Skeletal muscle tissue (tissue), 4 donors: ENCODE measurements around the gene CRKL. TPM values are rescaled to one million over a fixed set of nuclear protein-coding genes. Genes with fewer than 3 reads are reported as not detected.

Source experiments
- H3K27ac ChIP-seq: one replicate; pipeline ENCODE4 v1.7.0; 2013; ENCODE audit warnings: mild to moderate bottlenecking, low read depth, low read length, inconsistent platforms
- H3K27me3 ChIP-seq, 3 donors: one replicate each; pipeline ENCODE4 v1.7.0; 2013; ENCODE audit warnings: low read length in 3 of 3; ENCODE audit not compliant: control insufficient read depth in 3 of 3, insufficient read depth in 3 of 3
- H3K36me3 ChIP-seq, 3 donors: one replicate each; pipeline ENCODE4 v1.7.0; 2013; ENCODE audit warnings: low read length in 3 of 3; ENCODE audit not compliant: control insufficient read depth in 3 of 3, insufficient read depth in 3 of 3
- H3K4me1 ChIP-seq, 3 donors: one replicate each; pipeline ENCODE4 v1.7.0; 2013; ENCODE audit warnings: low read length in 3 of 3, mild to moderate bottlenecking in 3 of 3; ENCODE audit not compliant: control insufficient read depth in 3 of 3, insufficient read depth in 3 of 3
- H3K4me3 ChIP-seq, 3 donors: one replicate each; pipeline ENCODE4 v1.7.0; 2013; ENCODE audit warnings: low read length in 3 of 3
- H3K9ac ChIP-seq, 3 donors: one replicate each; pipeline ENCODE4 v1.7.0; 2013; ENCODE audit warnings: low read length in 3 of 3, mild to moderate bottlenecking in 3 of 3, moderate library complexity in 2 of 3, low read depth in 1 of 3
- H3K9me3 ChIP-seq, 3 donors: one replicate each; pipeline ENCODE4 v1.7.0; 2013; ENCODE audit warnings: low read length in 3 of 3; ENCODE audit not compliant: control insufficient read depth in 3 of 3
- total RNA-seq: library from RNA; depleted of rRNA; stranded (reverse); fragments of >200 nt; gene quantifications from one replicate; pipeline ENCODE4 v1.2.3, GENCODE V29; 2014
- donor health status: Osteomylitis.

The CRKL gene
- total RNA-seq, 1 donor from 2014 or later = 45.9 TPM

DNA sequence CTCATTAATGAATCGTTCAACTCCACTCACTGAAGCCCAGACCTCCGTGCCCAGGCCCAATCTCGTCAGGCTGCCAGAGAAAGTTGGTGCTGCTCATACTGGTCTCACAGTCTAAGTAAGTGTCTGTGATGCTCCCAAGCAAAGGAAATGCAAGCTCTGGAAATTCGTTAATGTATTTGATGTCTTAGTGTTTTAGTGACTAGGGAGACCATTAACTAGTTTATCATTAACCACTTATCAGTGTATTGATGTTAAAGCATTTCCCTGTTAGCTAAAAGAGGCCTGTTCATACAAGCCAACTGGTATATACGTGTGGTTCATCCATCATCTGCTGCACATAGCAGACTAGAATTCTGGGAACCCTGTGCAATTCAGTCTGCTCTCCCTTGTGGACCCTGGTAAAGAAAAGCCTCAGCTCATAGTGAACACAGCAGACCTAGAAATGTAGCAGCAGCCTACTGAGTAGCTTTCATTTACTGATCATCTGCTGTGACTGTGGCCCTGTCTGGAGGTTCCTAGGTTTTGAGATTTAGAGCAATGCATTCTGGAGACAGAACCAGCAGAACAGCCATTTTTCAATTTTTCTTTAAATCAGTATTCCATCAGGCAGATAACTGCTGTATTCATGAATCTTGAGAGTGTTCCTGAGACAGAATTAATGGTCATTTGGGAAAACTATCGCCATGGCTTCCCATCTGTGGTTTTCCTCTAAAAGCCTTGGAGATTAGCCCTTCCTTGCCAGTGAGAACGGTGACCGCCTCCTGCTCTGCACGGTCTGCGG lies 34.1 kb downstream of the CRKL start:
- H3K27ac ChIP-seq = no peak overlapping the region
- no peak overlapping the region for H3K9ac ChIP-seq
- H3K9me3 ChIP-seq = no peaks in the 10 kb centered on the region
- peaks cover 2 to 27% (median 20%) of the 10 kb centered on the region in 3 donors for H3K4me1 ChIP-seq
- H3K36me3 ChIP-seq = peaks cover 21 to 35% (median 23%) of the 10 kb centered on the region in 3 donors
- no peaks in the 10 kb centered on the region for H3K27me3 ChIP-seq
- no peak overlapping the region for H3K4me3 ChIP-seq

DNA sequence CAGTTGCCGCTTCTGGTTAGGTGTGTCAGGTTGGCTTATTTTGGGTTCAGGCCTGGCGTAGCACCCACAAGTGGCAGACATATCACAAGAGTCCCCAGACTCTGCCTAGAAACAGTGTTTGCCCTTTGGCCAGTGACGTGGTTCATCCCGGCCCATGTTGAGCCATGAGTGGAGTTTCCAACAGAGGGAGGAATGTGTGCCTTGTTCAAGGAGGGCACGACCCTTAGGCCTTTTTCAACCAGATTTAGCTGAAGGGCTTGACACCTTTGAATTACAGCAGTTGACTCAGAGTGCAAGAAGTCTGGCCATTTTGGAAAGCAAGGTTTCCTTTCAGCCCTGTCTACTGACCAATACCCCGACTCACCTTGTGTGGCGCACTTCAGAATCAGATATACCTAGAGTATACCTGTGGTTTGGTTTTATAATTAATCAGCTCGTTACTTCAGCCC lies 34.7 kb downstream of the CRKL start:
- H3K9ac ChIP-seq = no peak overlapping the region
- no peak overlapping the region for H3K4me3 ChIP-seq
- no peak overlapping the region for H3K27ac ChIP-seq
- H3K9me3 ChIP-seq = no peaks in the 10 kb centered on the region
- H3K4me1 ChIP-seq = peaks cover 9 to 27% (median 22%) of the 10 kb centered on the region in 3 donors
- H3K36me3 ChIP-seq = peaks cover 18 to 35% (median 23%) of the 10 kb centered on the region in 3 donors
- H3K27me3 ChIP-seq = no peaks in the 10 kb centered on the region

DNA sequence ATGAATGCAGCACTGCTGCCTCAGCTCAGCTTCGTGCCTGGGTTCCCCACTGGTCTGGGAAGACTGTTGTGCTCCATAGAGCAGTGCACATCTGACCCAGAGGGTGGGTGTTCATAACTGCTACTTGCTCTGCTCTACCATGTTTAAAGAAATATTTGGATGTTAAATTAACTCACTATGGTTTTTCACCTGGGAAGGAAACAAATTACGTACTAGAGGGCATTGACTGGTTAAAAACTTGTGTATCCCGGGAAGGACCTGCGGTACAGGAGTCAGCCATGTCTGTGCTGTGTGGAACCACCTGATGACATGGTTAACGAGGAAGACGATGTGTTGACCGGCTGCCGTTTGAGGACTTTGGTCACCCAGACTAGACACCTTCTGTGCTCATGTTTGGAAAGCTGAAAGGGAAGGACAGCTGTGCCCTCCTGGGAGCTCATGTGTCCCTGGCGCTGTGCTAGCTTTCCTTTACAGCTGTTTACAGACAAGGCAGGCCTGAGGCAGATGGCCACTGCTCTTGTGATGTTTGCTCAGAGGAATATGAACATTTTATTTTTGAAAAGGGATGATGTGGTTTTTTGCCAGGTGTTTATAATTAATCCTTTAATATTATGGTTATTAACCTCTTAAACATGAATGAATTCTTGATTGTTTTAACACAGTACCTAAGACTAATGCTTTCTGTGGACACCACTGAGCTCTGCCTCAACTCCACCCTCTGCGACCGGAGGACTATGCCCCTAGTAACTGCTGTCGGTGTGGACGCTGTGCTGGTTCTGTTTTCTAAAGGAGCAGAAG lies 35.5 kb downstream of the CRKL start:
- peaks cover 18 to 35% (median 23%) of the 10 kb centered on the region in 3 donors for H3K36me3 ChIP-seq
- peaks cover 0 to 3% (median 0%) of the 10 kb centered on the region in 3 donors for H3K27me3 ChIP-seq
- peaks cover 15 to 33% (median 25%) of the 10 kb centered on the region in 3 donors for H3K4me1 ChIP-seq
- peak overlapping the region in 1 of 3 donors; percentile 17 for H3K9ac ChIP-seq
- H3K9me3 ChIP-seq = no peaks in the 10 kb centered on the region
- peak overlapping the region; percentile 22 for H3K27ac ChIP-seq
- H3K4me3 ChIP-seq = no peak overlapping the region

DNA sequence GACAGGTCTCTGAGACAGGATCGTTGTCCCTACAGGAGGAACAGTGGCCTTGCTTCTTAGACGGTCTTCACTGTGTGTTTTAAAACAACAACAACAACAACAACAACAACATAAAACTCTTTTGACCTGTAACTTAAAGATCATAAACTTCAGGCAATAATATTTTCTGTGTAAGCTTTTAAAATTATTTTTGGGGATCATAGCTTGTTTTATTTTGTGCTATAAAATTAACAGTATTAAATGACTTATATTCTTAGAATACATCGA lies 36.1 kb downstream of the CRKL start:
- no peaks in the 10 kb centered on the region for H3K9me3 ChIP-seq
- H3K9ac ChIP-seq = peak overlapping the region in 1 of 3 donors; percentile 17
- peak overlapping the region; percentile 10 for H3K27ac ChIP-seq
- H3K4me1 ChIP-seq = peaks cover 19 to 38% (median 28%) of the 10 kb centered on the region in 3 donors
- H3K36me3 ChIP-seq = peaks cover 18 to 35% (median 23%) of the 10 kb centered on the region in 3 donors
- peaks cover 0 to 3% (median 0%) of the 10 kb centered on the region in 3 donors for H3K27me3 ChIP-seq
- H3K4me3 ChIP-seq = no peak overlapping the region

DNA sequence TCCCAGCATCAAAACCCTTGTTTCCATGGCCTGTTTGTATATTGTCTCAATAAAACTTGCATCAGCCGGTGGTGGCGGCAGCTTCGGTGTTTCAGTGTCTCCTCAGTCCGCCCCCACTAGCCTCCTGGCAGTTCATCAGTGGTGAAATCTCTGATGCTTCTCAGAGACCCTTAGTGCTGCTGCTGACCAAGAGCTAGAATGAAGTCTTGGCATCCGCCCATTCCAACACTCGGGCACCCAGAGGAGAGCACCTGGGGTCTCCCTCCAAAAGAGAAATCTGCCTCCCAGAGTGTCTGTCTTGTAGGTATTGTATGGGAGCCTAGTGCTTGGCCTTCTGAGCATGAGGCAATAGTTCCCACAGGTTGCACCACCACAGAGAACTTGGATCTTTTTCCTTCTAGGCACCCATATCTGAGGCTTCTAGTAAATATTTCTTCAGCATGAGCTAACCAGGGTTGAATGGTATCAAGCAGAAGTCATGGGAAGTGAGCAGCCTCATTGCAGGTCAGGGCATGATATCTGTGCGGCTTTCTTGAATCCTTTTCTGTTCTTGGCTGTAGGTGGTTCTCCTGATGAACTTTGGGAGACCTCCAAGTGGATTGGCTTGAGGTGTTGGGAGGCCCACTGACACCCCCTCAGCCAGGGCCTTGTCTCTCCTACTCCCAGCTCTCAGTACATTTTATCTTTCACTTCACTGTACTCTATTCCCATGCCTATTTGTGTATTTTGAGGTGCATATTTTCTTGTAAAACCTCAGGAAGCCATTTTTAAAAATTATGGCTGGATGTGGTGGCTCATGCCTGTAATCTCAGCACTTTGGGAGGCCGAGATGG lies 36.7 kb downstream of the CRKL start:
- Histone ChIP-seq H3K9ac (peak overlapping the region in 1 of 3 donors; percentile 43), H3K4me3 (no peak overlapping the region), H3K4me1 (peaks cover 17 to 38% (median 26%) of the 10 kb centered on the region in 3 donors), H3K27me3 (peaks cover 0 to 3% (median 0%) of the 10 kb centered on the region in 3 donors), H3K36me3 (peaks cover 18 to 35% (median 23%) of the 10 kb centered on the region in 3 donors), H3K27ac (no peak overlapping the region), H3K9me3 (no peaks in the 10 kb centered on the region)

DNA sequence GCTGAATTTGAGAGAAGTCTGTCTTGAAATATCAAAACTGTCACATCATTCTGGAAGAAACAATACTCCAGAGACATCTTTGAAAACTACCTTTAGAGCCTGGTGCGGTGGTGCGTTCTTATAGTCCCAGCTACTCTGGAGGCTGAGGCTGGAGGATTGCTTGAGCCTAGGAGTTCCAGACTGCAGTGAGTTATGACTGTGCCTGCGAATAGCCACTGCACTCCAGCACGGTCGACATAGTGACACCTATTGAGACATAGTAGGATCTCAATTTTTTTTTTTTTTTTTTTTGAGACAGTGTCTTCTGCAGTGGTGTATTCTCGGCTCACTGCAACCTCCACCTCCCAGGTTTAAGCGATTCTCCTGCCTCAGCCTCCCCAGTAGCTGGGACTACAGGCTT lies 38.3 kb downstream of the CRKL start:
- Histone ChIP-seq H3K4me3 (no peak overlapping the region), H3K4me1 (peaks cover 17 to 38% (median 26%) of the 10 kb centered on the region in 3 donors), H3K9me3 (no peaks in the 10 kb centered on the region), H3K9ac (no peak overlapping the region), H3K36me3 (peaks cover 11 to 26% (median 17%) of the 10 kb centered on the region in 3 donors), H3K27ac (no peak overlapping the region), H3K27me3 (peaks cover 0 to 3% (median 0%) of the 10 kb centered on the region in 3 donors)

DNA sequence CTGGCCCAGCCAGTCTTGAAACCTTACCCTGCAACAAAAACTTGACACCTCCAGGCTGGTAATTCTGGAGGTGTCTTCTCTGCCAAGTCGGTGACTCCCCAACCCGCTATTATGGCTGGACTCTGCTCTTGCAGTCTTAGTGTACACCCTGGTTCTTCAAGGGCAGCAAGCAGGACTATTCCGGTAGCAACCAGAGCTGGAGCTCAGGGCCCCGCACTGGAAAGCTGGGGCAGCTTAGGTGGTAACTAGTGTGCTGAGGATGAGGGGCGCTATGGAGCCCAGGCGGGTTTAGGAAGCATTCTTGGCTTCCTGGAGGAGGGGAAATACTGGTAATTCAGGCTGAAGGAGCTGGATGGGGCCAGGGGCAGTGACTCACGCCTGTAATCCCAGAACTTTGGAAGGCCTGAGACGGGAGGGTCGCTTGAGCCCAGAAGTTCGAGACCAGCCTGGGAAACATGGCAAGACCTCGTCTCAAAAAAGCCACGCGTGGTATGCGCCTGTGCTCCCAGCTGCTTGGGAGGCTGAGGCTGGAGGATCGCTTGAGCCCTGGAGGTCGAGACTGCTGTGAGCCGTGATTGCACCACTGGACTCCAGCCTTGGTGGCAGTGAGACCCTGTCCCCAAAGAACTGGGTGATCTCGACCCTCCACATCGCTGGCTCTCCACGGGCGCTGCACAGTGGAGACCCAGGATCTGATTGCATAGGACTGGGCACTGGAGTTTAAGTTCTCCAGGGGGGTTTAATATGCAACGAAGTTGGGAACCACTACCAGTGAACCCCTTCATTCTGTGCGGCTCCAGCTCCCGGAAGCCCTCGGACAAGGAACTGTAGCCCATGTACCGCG lies 39.3 kb downstream of the CRKL start:
- Histone ChIP-seq H3K4me1 (peaks cover 17 to 38% (median 26%) of the 10 kb centered on the region in 3 donors), H3K27ac (no peak overlapping the region), H3K9me3 (no peaks in the 10 kb centered on the region), H3K4me3 (peak overlapping the region; percentile 62 to 82 (median 68)), H3K9ac (peak overlapping the region; percentile 51 to 77 (median 56)), H3K36me3 (peaks cover 5 to 17% (median 8%) of the 10 kb centered on the region in 3 donors), H3K27me3 (peaks cover 0 to 3% (median 1%) of the 10 kb centered on the region in 3 donors)

DNA sequence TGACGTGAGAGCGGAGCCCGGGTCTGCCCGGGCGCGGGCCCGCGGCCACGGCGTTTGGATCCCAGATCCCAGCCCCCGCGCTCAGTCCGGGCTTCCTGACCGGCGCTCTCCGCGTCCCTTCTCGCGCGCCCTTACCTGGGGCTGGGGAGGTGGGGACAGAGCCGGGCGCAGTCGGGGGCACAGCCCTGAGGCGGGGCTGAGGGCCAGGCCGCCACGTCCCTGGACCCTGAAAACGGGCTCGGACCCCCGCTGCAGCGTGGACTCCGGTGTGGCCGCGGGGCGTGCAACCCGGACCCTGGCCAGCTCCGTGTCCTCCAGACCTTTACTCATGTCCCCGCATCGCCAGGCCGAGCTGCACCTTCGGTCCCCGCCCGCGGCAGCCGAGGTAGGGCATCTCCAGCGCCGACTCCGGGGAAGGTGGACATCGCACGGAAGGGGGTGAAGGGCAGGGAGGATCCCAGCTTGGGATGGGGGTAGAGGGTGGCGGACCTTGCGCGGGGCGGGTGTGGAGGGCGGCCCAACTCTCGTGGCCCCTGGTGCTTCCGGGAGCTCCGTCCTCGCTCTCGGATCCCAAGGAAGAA lies 40.0 kb downstream of the CRKL start:
- Histone ChIP-seq H3K9me3 (no peaks in the 10 kb centered on the region), H3K36me3 (peaks cover 0 to 10% (median 7%) of the 10 kb centered on the region in 3 donors), H3K4me3 (peak overlapping the region; percentile 62 to 82 (median 68)), H3K4me1 (peaks cover 17 to 37% (median 26%) of the 10 kb centered on the region in 3 donors), H3K9ac (peak overlapping the region; percentile 51 to 77 (median 56)), H3K27ac (no peak overlapping the region), H3K27me3 (peaks cover 2 to 3% (median 3%) of the 10 kb centered on the region in 3 donors)
